Progenitor cell of endocrine pancreas (in vitro differentiated cells): Measurements from ENCODE around the gene NYAP2. TPM values are rescaled to one million over a fixed set of nuclear protein-coding genes. Genes with fewer than 3 reads are reported as not detected.

ENCODE experiments used
- DNase-seq: peaks from one replicate; pipeline ENCODE4 v3.0.0; 2021; ENCODE audit warnings: low spot score; ENCODE audit not compliant: unreplicated experiment
- H3K27ac Mint-ChIP-seq: 2 replicates; pipeline ENCODE4 v1.8.0; 2021; ENCODE audit warnings: mild to moderate bottlenecking, moderate library complexity, mixed read lengths
- H3K27me3 Mint-ChIP-seq: 2 replicates; pipeline ENCODE4 v1.8.0; 2021; ENCODE audit warnings: mixed read lengths
- H3K36me3 Mint-ChIP-seq: 2 replicates; pipeline ENCODE4 v1.8.0; 2022; ENCODE audit warnings: mixed read lengths; ENCODE audit not compliant: insufficient read depth
- H3K4me1 Mint-ChIP-seq: 2 replicates; pipeline ENCODE4 v1.8.0; 2021; ENCODE audit warnings: low read depth, mixed read lengths
- H3K4me3 Mint-ChIP-seq: 2 replicates; pipeline ENCODE4 v1.8.0; 2021; ENCODE audit warnings: low read depth, mild to moderate bottlenecking, moderate library complexity, mixed read lengths
- H3K9me3 Mint-ChIP-seq: 2 replicates; pipeline ENCODE4 v1.8.0; 2021; ENCODE audit warnings: low read depth, mixed read lengths
- total RNA-seq: library from RNA; stranded (reverse); gene quantifications from 2 replicates; pipeline ENCODE4 v1.2.1, GENCODE V29; 2021
- TF ChIP-seq, protein P1 (sequence below): fragments of 200-600 bp; sonication (generic); IDR thresholded peaks from one replicate; pipeline ENCODE4 v1.5.0; 2021; ENCODE audit warnings: antibody characterized with exemption, mild to moderate bottlenecking; ENCODE audit not compliant: unreplicated experiment

The NYAP2 gene
- total RNA-seq, 1 donor from 2014 or later: 0.10 TPM

DNA sequence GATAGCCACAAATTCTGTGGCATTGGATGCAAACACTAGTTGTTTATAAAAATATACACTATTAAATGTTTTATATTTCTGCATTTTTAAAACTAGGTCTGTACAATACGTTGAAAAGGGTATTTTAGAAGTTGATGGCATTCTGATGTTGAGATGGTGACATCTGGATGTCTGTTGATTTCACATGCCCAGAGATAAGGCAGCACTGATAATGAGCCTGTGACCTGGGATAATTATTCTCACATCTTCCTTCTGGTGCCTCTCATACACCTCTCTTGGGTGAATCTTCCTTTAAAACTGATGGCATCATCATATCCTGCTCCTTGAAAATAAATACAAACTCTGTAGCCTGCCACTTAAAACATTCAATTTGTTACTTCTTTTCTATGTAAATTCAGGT, 208.6 kb downstream of the NYAP2 start:
- H3K36me3 Mint-ChIP-seq: no peaks in the 10 kb centered on the region
- no peak for DNase-seq
- no peaks in the 10 kb centered on the region for H3K9me3 Mint-ChIP-seq
- H3K4me1 Mint-ChIP-seq: no peaks in the 10 kb centered on the region
- no peak overlapping the region for H3K4me3 Mint-ChIP-seq
- H3K27ac Mint-ChIP-seq: no peak overlapping the region
- TF ChIP-seq, protein P1, sequence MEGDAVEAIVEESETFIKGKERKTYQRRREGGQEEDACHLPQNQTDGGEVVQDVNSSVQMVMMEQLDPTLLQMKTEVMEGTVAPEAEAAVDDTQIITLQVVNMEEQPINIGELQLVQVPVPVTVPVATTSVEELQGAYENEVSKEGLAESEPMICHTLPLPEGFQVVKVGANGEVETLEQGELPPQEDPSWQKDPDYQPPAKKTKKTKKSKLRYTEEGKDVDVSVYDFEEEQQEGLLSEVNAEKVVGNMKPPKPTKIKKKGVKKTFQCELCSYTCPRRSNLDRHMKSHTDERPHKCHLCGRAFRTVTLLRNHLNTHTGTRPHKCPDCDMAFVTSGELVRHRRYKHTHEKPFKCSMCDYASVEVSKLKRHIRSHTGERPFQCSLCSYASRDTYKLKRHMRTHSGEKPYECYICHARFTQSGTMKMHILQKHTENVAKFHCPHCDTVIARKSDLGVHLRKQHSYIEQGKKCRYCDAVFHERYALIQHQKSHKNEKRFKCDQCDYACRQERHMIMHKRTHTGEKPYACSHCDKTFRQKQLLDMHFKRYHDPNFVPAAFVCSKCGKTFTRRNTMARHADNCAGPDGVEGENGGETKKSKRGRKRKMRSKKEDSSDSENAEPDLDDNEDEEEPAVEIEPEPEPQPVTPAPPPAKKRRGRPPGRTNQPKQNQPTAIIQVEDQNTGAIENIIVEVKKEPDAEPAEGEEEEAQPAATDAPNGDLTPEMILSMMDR: no peak
- no peaks in the 10 kb centered on the region for H3K27me3 Mint-ChIP-seq

DNA sequence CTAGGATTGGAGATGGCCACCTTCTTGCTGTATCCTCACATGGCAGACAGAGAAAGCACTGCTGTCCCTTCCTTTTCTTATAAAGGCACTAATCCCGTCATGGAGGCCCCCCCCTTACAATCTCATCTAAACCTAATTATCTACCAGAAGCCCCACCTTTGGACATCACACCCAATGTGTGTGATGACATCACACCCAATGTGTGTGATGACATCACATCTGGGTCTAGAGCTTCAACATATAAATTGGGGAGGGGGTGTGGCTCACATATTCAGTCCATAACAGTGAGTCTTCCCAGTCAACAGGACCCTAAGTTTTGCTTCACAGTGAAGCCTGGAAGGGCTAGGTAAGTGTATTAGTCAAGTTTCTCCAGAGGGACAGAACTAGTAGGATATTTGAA, 213.1 kb downstream of the NYAP2 start:
- no peak overlapping the region for H3K4me3 Mint-ChIP-seq
- no peak overlapping the region for H3K27ac Mint-ChIP-seq
- H3K27me3 Mint-ChIP-seq: no peaks in the 10 kb centered on the region
- H3K4me1 Mint-ChIP-seq: peaks cover 6% of the 10 kb centered on the region
- no peaks in the 10 kb centered on the region for H3K36me3 Mint-ChIP-seq
- DNase-seq: no peak
- no peaks in the 10 kb centered on the region for H3K9me3 Mint-ChIP-seq
- TF ChIP-seq, protein P1: no peak

DNA sequence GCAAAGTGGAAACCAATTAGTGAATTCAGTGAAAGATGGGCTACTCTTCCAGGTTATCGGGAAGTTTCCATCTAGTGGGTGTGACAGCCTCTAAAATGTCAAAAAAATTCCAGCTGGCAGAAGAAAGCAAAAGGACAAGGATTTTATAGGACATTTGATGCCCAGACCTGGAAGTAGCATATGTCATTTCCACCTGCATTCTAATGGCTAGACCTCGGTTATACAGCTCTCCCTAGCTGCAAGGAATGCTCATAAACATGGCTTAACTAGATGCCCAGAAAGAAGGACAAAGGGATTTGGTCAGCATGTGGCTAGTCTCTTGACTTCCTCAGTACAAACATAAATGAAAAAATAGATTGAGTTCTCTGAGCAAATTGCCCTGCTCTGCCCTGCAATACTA, 215.4 kb downstream of the NYAP2 start:
- Mint-ChIP-seq H3K4me1 (peaks cover 6% of the 10 kb centered on the region), H3K27me3 (no peaks in the 10 kb centered on the region), H3K36me3 (no peaks in the 10 kb centered on the region), H3K4me3 (no peak overlapping the region), H3K9me3 (no peaks in the 10 kb centered on the region), H3K27ac (no peak overlapping the region)
- TF ChIP-seq, protein P1: no peak
- no peak for DNase-seq

DNA sequence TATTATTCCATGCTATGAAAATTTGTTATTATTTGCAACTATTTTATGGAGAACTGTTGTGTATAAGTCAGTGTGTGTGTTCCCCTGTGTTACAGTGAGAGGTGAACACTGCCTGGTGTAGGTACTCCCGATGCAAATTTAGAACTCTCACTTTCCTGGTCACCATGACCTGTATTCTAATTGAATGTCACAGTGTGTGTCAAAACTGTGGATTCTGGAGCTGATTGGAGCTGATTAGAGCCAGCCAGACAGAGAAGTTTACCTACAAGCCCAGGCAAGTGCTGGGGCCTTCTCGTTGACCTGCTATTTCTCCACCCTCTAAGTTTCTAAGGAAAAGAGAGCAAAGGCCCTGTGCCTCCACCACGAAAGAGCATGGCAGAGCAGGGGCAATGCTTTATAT, 216.0 kb downstream of the NYAP2 start:
- no peaks in the 10 kb centered on the region for H3K36me3 Mint-ChIP-seq
- no peak for DNase-seq
- H3K27ac Mint-ChIP-seq: no peak overlapping the region
- TF ChIP-seq, protein P1: no peak
- peaks cover 6% of the 10 kb centered on the region for H3K4me1 Mint-ChIP-seq
- H3K9me3 Mint-ChIP-seq: no peaks in the 10 kb centered on the region
- H3K27me3 Mint-ChIP-seq: no peaks in the 10 kb centered on the region
- no peak overlapping the region for H3K4me3 Mint-ChIP-seq

DNA sequence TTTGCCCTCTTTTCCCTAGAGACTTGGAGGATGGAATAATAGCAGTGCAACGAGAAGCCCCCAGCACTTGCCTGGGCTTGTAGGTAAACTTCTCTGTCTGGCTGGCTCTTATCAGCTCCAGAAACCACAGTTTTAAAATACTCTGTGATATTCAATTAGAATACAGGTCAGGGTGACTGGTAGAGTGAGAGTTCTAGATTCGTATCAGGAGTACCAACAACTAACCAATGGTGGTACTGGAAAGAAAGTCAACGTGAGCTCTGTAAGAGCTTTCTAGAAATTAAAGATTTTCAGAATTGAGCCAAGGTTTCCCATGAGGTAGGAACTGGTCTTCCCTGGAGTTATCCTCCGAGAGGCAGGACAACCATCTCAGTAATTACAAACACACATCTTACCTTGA, 216.9 kb downstream of the NYAP2 start:
- H3K4me1 Mint-ChIP-seq: peaks cover 6% of the 10 kb centered on the region
- TF ChIP-seq, protein P1: no peak
- no peaks in the 10 kb centered on the region for H3K36me3 Mint-ChIP-seq
- H3K27ac Mint-ChIP-seq: no peak overlapping the region
- H3K9me3 Mint-ChIP-seq: no peaks in the 10 kb centered on the region
- no peaks in the 10 kb centered on the region for H3K27me3 Mint-ChIP-seq
- no peak overlapping the region for H3K4me3 Mint-ChIP-seq
- no peak for DNase-seq
